Pons (tissue), 1 donor: ENCODE data around the gene NADSYN1.

Experiments
- DNase-seq: peaks from one replicate; pipeline ENCODE4 v3.0.0-alpha.2; 2016; ENCODE audit warnings: low spot score

The NADSYN1 gene

GRCh38 chr11:71474141-71474770 is 21.3 kb downstream of the NADSYN1 start:
- DNase-seq = no peak

- DNase-seq = no peak
These were observed 21.9 kb downstream of the NADSYN1 start for GRCh38 chr11:71474771-71475483.

DNA sequence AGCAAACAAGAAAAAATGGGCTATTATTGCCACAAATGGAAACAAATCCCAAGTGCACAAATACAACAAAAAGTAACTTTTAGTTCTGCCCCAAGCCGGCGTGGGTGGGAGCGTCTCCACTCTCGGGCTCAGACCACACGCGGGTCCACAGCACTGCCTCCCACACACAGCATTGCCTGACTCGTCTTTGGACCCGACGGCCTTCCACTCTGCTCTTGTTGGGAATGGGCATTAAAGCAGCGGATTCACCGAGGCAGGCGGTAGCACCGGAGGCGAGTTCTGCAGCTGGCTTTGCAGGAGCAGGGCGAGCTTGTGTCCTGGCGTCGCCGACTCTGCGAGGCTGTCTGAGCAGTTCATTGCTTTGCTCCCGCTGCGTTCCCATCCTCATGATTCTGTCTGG is 23.0 kb downstream of the NADSYN1 start:
- no peak for DNase-seq

GRCh38 chr11:71476926-71477640 is 24.1 kb downstream of the NADSYN1 start:
- no peak for DNase-seq

GRCh38 chr11:71477641-71478527 is 24.9 kb downstream of the NADSYN1 start:
- no peak for DNase-seq

DNA sequence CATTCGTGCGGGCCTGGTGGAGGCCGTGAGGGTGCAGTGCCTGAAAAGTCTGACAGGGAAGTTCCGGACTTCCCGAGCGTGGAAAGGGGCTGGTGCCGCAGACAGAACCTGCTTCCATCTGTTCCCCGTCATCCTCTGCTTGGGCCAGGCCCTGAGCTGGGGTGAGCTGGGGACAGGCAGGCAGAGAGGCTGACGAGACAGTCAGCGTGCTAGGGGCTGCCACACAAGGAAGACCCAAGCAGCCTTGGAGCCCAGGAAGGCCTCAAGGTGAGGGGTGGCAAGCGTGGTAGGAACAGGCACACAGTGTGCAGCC is 25.5 kb downstream of the NADSYN1 start:
- DNase-seq = no peak

DNA sequence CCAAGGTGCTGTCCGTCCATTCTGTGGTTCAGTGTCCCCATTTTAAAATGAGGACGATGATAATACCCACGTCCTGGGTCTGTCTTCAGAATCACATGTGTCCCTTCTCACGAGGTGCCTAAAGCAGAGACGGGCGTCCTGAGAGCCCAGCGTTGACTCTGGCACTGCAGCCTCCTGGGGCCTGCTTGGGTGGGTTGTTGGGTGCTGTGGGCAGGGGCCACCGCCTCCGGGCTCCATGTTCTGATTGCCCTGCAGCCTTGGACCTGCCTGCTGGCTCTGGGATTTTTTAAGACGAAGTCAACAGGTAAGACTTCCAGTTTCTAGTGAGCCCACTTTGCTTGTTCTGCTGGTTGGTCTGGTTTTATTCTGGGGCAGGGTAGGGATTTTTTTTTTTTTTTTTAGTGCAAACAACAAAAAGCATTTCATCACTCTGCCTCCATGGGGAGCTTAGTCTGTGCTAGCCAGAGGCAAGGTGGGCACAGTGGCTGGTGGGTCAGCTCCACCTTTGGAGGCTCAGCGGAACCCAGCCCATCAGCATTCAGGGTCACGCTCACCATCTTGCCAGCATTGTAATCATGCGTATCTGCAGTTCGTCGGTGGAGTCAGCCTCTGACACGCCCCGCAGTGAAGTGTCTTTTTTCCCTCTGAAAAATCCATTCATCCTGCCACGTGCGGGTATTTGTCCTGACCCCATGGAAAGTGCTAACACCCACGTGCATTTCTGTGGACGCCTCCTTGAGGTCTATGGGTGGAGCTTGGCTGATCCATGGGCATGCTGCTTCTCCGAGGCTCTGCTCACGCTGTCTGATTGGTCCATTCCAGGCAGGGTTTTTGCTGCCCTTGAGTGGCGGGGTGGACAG is 28.3 kb downstream of the NADSYN1 start:
- DNase-seq = no peak

- DNase-seq = no peak
These were observed 29.2 kb downstream of the NADSYN1 start for GRCh38 chr11:71482216-71482615.

DNA sequence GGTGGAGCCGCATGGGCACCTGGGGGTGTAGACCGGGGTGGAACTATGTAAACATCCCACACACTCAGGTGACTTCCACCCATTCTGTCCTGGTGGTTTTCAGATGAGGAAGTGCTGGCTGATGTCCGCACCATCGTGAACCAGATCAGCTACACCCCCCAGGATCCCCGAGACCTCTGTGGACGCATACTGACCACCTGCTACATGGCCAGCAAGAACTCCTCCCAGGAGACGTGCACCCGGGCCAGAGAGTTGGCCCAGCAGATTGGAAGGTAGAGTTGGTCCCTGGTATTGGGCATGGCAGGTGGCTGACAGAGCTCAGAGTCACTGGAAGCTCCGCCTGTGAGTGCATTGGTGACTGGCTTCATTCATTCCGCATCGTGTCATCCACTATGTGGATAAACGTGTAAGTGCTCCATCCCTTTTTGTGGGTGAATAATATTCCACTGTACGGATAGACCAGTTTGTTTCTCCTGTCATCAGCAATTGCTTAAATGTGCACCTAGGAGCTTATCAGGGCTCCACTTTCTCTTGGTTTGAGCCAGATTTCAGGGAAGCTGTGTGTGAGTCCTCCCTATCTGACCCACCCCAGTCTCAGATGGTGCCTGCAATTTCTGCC is 29.9 kb downstream of the NADSYN1 start:
- DNase-seq = no peak

- no peak for DNase-seq
These were observed 30.7 kb downstream of the NADSYN1 start for GRCh38 chr11:71483692-71484091.

DNA sequence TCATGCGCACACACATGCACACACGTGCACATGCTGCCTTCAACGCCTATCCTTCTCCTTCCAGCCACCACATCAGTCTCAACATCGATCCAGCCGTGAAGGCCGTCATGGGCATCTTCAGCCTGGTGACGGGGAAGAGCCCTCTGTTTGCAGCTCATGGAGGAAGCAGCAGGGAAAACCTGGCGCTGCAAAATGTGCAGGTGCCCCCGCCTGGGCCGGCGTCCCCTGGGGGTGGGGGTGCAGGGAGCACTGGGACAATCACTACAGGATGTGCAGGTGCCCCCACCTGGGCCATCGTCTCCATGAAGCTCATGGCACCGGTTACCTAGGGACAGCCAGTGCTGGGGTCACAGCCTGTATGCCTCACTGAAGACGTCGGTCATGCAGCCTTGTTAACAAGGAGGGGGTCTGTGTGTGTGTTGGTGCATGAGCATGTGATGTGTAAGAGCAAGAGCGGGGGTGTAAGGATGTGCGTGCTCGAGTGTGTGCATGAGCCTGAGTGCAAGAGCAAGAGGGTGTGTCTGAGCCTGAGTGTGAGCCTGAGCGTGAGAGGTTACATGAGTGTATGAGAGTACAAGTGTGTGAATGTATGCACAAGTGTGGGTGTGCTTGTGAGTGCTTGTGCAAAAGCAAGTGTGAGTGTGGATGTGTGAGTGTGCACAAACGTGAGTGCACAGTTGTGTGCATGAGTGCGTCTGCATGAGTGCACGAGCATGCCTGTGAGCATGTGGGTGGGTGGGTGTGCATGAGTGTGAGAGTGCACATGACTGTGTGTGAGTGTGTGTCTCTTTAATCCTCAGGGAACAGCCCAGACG is 31.5 kb downstream of the NADSYN1 start:
- DNase-seq = no peak

GRCh38 chr11:71485063-71485399 is 32.0 kb downstream of the NADSYN1 start:
- no peak for DNase-seq

DNA sequence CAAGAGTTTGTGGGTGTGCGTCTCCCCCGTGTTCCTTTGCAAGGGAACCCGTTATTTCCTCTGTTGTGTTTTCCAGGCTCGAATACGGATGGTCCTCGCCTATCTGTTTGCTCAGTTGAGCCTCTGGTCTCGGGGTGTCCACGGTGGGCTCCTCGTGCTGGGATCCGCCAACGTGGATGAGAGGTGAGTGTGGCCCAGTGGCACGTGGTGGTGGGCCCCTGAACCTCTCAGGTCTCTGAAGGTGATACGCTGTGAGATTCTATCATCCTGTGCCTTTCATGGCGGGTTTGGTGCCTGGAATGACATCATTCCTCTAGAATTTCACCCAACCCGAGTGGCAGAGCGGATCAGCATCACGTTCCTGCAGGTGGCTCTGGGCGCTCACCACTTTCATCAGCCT is 32.5 kb downstream of the NADSYN1 start:
- no peak for DNase-seq

DNA sequence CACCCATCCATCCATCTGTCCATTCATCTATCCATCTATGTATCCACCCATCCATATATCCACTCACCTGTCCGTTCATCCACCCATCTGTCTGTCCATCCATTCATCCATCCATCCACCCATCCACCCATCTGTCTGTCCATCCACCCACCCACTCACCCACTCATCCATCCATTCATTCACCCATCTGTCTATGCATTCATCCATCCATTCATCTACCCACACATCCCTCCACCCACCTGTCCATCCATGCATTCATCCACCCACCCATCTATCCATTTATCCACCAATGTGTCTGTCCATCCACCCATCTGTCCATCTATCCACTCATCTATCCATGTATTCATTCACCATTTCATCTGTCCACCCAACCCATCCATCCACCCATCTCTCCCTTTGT is 33.3 kb downstream of the NADSYN1 start:
- DNase-seq = no peak

DNA sequence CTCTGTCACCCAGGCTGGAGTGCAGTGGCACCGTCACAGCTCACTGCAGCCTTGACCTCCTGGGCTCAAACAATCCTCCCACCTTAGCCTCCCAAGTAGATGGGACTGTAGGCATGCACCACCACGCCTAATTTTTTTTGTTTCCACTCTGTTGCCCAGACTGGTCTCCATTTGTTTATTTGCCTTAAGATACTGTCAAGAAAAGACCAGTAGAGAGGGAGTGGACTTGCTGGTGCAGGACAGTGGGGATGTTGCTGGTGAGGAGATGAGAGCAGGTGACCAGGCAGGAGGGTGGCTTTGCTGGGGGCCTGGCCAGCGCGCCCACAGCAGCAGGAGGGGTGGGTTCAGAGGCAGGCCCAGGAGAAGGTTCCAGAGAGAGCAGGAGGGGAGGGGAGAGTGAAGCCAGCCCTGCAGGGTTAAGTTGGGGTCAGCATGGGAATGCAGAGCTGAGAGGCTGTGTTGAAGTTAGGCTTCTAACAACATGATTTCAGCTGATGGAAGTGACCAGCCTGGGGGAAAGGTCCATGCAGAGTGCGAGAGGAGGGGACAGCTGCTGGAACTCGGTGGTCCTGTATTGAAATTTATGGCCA is 35.8 kb downstream of the NADSYN1 start:
- DNase-seq = no peak

DNA sequence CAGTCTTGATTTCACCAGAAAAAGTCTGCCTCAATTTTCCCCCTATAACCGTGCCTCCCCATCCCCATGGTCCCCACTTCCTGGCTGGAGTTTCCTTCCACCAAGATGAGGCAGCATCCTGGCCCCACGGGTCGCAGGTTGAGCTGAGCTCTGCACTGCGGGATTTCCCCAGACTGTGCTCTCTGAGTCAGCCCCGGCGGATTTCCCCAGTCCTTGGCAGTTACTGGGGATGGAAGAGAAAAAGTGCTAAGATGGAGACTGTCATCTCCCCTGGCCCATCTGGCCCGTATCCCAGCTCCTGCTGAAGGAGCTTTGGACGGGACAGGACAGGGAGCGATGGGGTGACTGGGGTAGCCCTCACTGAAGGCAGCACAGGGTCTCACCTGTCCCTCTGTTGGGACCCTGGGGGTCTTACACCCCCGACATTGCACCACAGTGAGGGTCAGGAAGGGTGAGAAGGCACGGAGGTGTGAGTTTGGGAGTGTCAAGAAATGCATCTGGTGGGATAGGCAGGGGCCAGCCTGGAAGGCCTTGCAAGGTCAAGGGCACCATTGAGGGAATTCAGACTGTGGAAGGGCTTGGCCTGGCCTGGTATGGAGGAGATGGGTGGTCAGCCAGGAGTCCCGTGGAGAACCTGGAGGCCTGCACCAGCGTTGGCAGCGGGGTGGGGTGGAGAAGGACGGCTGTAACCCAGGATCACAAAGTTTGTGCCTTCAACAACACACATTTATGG is 36.5 kb downstream of the NADSYN1 start:
- DNase-seq = no peak

DNA sequence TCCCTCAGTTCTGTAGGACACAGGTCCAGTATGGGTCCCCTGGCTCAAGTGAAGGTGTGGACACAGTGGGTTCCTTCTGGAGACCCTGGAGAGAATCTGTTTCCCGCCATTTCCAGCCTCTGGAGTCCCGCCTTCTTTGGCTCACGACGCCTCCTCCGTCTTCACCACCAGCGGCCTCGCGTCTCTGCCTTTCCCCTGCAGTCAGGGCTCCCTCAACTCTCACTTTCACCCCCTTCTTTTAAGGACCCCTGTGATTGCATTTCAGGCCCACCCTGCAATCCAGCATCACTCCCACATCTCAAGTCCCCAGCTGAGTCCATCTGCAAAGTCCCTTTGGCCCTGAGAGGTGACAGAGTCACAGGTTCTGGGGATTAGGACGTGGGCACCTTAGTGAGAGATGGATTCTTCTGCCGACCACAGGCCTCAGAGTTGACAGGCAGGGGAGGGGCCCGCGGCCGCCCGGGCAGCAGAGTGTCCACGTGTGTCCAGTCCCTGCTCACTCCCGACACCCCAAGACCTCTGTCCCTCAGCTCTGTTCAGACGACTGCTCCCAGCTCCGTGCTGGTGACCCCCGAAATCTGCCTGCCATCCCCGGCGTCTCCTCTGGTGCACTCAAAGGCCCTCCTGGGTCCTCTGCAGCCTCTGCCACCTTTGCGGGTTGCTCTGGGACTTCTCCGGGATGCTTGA is 37.2 kb downstream of the NADSYN1 start:
- DNase-seq = no peak

DNA sequence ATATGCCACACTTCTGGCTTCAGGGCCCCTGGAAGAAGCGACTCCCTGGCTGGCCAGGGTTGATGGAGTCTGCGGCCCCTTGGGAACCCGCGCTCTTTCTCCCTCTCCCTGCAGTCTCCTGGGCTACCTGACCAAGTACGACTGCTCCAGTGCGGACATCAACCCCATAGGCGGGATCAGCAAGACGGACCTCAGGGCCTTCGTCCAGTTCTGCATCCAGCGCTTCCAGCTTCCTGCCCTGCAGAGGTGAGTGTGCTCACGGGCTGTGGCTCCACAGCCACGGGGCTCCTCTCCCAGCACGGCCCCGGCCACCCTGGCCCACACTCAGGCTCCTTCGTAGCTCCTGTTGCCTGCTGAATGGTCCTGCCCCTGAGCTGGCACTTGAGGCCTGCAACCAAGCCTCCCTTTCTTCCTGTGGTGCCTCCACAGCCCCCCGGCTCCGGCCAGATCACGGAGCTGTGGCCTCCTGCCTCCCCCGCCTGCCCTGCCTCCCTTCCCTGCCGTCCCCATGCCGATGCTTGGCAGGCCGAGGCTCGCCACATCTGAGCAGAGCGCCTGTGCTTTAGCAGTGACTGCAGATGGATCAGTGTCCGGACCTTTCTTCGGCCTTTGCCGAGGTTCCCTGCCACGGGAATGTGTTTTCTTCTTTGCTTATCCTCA is 37.9 kb downstream of the NADSYN1 start:
- no peak for DNase-seq
